Uterus (tissue), 4 donors: ENCODE data around the gene CXCL8. TPM values are rescaled to one million over a fixed set of nuclear protein-coding genes. Genes with fewer than 3 reads are reported as not detected.

ENCODE experiments used
- DNase-seq, 2 donors: peaks; one replicate each; pipeline ENCODE4 v3.0.0-alpha.2; 2019 to 2020
- H3K27ac ChIP-seq, 2 donors: fragments of 200-600 bp; sonication (generic); 1 replicate in 1 of 2; 2 replicates in 1 of 2; pipeline ENCODE4 v1.5.1; 2016 to 2018
- H3K27me3 ChIP-seq, 2 donors: fragments of 200-600 bp; sonication (generic); one replicate each; pipeline ENCODE4 v1.5.1; 2018 to 2019; ENCODE audit warnings: control low read depth in 1 of 2
- H3K36me3 ChIP-seq, 2 donors: fragments of 200-600 bp; sonication (generic); one replicate each; pipeline ENCODE4 v1.5.1; 2019; ENCODE audit warnings: control low read depth in 1 of 2
- H3K4me1 ChIP-seq, 2 donors: fragments of 200-600 bp; sonication (generic); one replicate each; pipeline ENCODE4 v1.5.1; 2018 to 2019; ENCODE audit warnings: control low read depth in 1 of 2
- H3K4me3 ChIP-seq, 2 donors: fragments of 200-600 bp; sonication (generic); 1 replicate in 1 of 2; 2 replicates in 1 of 2; pipeline ENCODE4 v1.5.1; 2018 to 2019; ENCODE audit warnings: mild to moderate bottlenecking in 1 of 2
- H3K9me3 ChIP-seq, 2 donors: fragments of 200-600 bp; sonication (generic); one replicate each; pipeline ENCODE4 v1.5.1; 2019; ENCODE audit warnings: control low read depth in 1 of 2
- CTCF ChIP-seq, 4 experiments: fragments of 200-600 bp in 2 of 4; fragments of 450-650 bp in 2 of 4; sonication (generic) in 2 of 4; IDR thresholded peaks; one replicate each; pipeline ENCODE4 v1.5.1; 2016 to 2019; ENCODE audit warnings: antibody characterized with exemption in 4 of 4, mild to moderate bottlenecking in 2 of 4, moderate library complexity in 1 of 4
- POLR2A ChIP-seq, 2 donors: fragments of 450-650 bp; IDR thresholded peaks; one replicate each; pipeline ENCODE4 v1.6.1; 2016; ENCODE audit warnings: antibody characterized with exemption in 2 of 2, mild to moderate bottlenecking in 1 of 2, moderate library complexity in 1 of 2
- intact Hi-C: fragments of 100-400 bp; cut with DNase I; formaldehyde crosslinking; loops from one replicate; pipeline ENCODE4 v1.15.1; 2023; ENCODE audit warnings: low total_unique reads
- total RNA-seq, 4 donors: library from RNA; depleted of rRNA in 3 of 4; stranded (reverse); fragments of >200 nt in 3 of 4; gene quantifications; one replicate each; pipeline versions ENCODE4 v1.1.0 to v1.2.4, GENCODE V29; 2014 to 2023
- donor health status: DM: yes; HTN: yes; CAD: no.

CXCL8 gene
- total RNA-seq, 4 donors from 2014 or later = 0.67 to 2.2 TPM; not detected in 2

- no peak for TF ChIP-seq CTCF (IDR thresholded peaks at IDR 0.05)
- no peak for TF ChIP-seq POLR2A (IDR thresholded peaks at IDR 0.05)
- Histone ChIP-seq H3K27me3 (no peaks in the 10 kb centered on the region), H3K4me1 (no peaks in the 10 kb centered on the region), H3K36me3 (no peaks in the 10 kb centered on the region), H3K9me3 (no peaks in the 10 kb centered on the region), H3K27ac (no peak overlapping the region), H3K4me3 (no peak overlapping the region)
- intact Hi-C loops = no loop called here
- DNase-seq = no peak
Measured at GRCh38 chr4:73728091-73728741, 12.2 kb upstream of the CXCL8 start.

GRCh38 chr4:73729534-73730165, 10.7 kb upstream of the CXCL8 start:
- peak; percentile 48 to 57 for DNase-seq
- Histone ChIP-seq H3K9me3 (no peaks in the 10 kb centered on the region), H3K4me1 (no peaks in the 10 kb centered on the region), H3K4me3 (no peak overlapping the region), H3K27ac (no peak overlapping the region), H3K36me3 (no peaks in the 10 kb centered on the region), H3K27me3 (no peaks in the 10 kb centered on the region)
- TF ChIP-seq POLR2A (IDR thresholded peaks at IDR 0.05) (no peak), CTCF (IDR thresholded peaks at IDR 0.05) (peak; percentile 48 to 65 (median 60))
- intact Hi-C loops = no loop called here

- Histone ChIP-seq H3K27me3 (no peaks in the 10 kb centered on the region), H3K4me3 (no peak overlapping the region), H3K4me1 (no peaks in the 10 kb centered on the region), H3K9me3 (no peaks in the 10 kb centered on the region), H3K36me3 (no peaks in the 10 kb centered on the region), H3K27ac (no peak overlapping the region)
- intact Hi-C loops = no loop called here
- DNase-seq = no peak
- TF ChIP-seq POLR2A (IDR thresholded peaks at IDR 0.05) (no peak), CTCF (IDR thresholded peaks at IDR 0.05) (no peak)
Measured at GRCh38 chr4:73730292-73730691, 10.1 kb upstream of the CXCL8 start.

GRCh38 chr4:73730867-73731266, 9.5 kb upstream of the CXCL8 start:
- no peak for TF ChIP-seq POLR2A (IDR thresholded peaks at IDR 0.05)
- TF ChIP-seq CTCF (IDR thresholded peaks at IDR 0.05) = no peak
- intact Hi-C loops = no loop called here

GRCh38 chr4:73731968-73732610, 8.3 kb upstream of the CXCL8 start:
- H3K27me3 ChIP-seq = no peaks in the 10 kb centered on the region
- no peaks in the 10 kb centered on the region for H3K9me3 ChIP-seq
- no peak overlapping the region for H3K4me3 ChIP-seq
- no peak for DNase-seq
- TF ChIP-seq POLR2A (IDR thresholded peaks at IDR 0.05) (no peak), CTCF (IDR thresholded peaks at IDR 0.05) (no peak)
- intact Hi-C loops = no loop called here
- H3K4me1 ChIP-seq = no peaks in the 10 kb centered on the region
- H3K36me3 ChIP-seq = no peaks in the 10 kb centered on the region
- no peak overlapping the region for H3K27ac ChIP-seq

More at GRCh38 chr4:73730867-73731266, 9.5 kb upstream of the CXCL8 start:
- Histone ChIP-seq H3K27ac (no peak overlapping the region), H3K4me1 (no peaks in the 10 kb centered on the region), H3K4me3 (no peak overlapping the region), H3K9me3 (no peaks in the 10 kb centered on the region), H3K27me3 (no peaks in the 10 kb centered on the region), H3K36me3 (no peaks in the 10 kb centered on the region)
- no peak for DNase-seq
